Measurements from ENCODE around the gene GATAD2A.

DNA sequence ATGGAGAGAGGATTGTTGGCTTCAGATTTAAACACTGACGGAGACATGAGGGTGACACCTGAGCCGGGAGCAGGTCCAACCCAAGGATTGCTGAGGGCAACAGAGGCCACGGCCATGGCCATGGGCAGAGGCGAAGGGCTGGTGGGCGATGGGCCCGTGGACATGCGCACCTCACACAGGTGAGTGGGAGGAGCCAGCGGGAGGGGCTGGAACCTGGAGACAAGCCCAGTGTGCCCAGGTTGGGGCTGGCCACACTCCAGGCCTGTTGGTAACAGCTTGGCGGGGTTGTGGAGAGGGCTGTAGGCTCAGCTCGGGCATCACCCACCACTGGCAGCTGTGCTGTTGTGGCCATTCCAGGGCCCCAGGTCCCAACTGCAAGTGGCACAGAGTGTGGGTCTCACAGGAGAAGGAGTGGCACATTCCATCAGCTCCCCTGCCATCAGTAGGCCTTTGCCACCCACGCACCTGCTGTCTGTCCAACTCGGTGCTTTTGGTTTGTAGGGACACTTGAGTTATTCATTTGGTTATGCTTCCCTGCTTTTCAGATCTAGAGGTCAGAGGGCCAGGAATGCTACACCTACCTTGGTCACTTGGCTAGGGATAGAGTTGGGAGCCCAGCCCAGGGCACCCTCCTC lies 60.1 kb downstream of the GATAD2A start:
- TF ChIP-seq POLR2A (IDR thresholded peaks at IDR 0.05) (no peak), EP300 (IDR thresholded peaks at IDR 0.05) (no peak)

Data from stomach (tissue), 4 donors.